AG09309 (cell line): ENCODE data around the gene PSMA6.
"Not testable (repeated sequence)": the region's sequence is repeated elsewhere in the genome, so short reads cannot be mapped to it uniquely, and the experiment has no call there.

ENCODE experiments used
- DNase-seq: peaks from one replicate; pipeline ENCODE4 v3.0.0-alpha.2; 2010; ENCODE audit warnings: low read depth
- H3K4me3 ChIP-seq: 2 replicates; pipeline ENCODE4 v1.5.1; 2011; ENCODE audit warnings: mild to moderate bottlenecking, low read depth, low read length, moderate library complexity; ENCODE audit not compliant: control insufficient read depth
- TF ChIP-seq, protein P1 (sequence below): IDR thresholded peaks from 2 replicates; pipeline ENCODE4 v1.5.1; 2011; ENCODE audit warnings: mild to moderate bottlenecking, low read depth, low read length, inconsistent platforms; ENCODE audit not compliant: insufficient read depth, control insufficient read depth; ENCODE audit errors: missing control alignments

PSMA6 gene

DNA sequence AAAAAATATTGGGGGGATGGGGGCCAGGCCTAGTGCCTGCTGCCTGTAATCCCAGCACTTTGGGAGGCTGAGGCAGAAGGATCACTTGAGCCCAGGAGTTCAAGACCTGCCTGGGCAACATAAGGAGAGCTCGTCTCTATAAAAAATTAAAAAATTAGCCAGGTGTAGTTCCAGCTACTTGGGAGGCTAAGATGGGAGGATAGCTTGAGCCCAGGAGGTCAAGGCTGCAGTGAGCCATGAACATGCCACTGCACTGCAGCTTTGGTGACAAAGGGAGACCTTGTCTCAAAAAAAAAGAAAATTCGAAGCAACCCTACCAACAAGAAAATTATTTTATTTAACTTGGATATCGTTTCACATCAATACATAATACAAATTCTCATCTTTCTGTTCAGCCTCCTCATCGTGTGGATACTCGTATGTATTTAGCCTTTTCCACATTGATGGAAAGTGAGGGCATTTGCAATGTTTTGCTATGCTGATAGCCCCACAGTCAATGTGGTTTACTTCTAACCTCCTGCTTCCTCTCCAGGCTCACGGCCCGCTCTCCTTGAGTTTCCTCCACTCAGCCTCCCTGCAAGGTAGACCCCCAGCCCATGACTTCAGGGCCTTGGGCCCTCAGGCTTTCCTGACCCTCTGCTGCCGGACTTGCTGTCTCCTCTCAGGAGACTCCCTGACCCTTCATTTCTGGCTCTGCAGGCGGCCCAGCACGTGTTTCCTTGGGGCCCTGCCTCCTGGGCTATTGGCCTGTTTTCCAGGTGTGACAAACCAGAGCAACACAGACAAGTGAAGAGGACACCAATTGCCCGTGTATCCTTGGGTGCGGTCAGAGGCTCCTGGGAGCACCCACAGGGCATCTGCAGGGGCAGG, 57.5 kb downstream of the PSMA6 start:
- H3K4me3 ChIP-seq: no peak overlapping the region
- no peak for DNase-seq
- TF ChIP-seq, protein P1, sequence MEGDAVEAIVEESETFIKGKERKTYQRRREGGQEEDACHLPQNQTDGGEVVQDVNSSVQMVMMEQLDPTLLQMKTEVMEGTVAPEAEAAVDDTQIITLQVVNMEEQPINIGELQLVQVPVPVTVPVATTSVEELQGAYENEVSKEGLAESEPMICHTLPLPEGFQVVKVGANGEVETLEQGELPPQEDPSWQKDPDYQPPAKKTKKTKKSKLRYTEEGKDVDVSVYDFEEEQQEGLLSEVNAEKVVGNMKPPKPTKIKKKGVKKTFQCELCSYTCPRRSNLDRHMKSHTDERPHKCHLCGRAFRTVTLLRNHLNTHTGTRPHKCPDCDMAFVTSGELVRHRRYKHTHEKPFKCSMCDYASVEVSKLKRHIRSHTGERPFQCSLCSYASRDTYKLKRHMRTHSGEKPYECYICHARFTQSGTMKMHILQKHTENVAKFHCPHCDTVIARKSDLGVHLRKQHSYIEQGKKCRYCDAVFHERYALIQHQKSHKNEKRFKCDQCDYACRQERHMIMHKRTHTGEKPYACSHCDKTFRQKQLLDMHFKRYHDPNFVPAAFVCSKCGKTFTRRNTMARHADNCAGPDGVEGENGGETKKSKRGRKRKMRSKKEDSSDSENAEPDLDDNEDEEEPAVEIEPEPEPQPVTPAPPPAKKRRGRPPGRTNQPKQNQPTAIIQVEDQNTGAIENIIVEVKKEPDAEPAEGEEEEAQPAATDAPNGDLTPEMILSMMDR: no peak

DNA sequence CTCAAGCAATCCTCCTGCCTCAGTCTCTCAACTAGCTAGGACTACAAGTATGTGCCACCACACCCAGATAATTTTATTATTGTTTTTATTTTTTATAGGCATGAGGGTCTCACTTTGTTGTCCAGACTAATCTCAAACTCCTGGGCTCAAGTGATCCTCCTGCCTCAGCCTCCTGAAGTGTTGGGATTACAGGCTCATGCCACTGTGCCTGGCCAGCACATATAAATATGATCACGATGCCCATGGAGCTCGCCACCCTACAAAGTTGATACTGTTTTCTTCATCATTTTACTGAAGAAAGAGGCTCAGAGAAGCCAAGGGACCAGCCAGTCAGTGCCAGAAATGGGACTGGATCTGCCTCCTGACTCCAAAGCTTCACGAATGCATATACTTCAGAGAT, 59.3 kb downstream of the PSMA6 start:
- H3K4me3 ChIP-seq: no peak overlapping the region
- TF ChIP-seq, protein P1: no peak
- no peak for DNase-seq

DNA sequence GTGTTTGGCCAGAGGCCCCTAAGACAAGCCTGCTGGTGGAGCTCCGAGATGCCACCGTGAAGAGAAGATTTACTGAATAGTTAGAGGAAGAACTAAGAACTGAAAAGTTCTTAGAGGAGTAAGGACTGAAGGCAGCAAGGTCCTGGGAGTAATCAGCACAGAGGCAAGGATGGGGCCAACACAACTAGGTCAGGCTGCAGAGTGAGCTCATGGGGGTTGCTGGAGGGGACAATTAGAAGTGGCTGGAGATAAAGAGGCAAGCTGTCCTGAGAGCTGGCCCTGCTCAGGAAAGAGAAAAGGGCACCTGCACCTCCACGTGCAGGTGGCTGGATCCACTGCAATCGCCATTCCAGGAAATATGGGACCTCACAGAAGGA, 59.7 kb downstream of the PSMA6 start:
- H3K4me3 ChIP-seq: no peak overlapping the region
- no peak for DNase-seq
- TF ChIP-seq, protein P1: no peak

DNA sequence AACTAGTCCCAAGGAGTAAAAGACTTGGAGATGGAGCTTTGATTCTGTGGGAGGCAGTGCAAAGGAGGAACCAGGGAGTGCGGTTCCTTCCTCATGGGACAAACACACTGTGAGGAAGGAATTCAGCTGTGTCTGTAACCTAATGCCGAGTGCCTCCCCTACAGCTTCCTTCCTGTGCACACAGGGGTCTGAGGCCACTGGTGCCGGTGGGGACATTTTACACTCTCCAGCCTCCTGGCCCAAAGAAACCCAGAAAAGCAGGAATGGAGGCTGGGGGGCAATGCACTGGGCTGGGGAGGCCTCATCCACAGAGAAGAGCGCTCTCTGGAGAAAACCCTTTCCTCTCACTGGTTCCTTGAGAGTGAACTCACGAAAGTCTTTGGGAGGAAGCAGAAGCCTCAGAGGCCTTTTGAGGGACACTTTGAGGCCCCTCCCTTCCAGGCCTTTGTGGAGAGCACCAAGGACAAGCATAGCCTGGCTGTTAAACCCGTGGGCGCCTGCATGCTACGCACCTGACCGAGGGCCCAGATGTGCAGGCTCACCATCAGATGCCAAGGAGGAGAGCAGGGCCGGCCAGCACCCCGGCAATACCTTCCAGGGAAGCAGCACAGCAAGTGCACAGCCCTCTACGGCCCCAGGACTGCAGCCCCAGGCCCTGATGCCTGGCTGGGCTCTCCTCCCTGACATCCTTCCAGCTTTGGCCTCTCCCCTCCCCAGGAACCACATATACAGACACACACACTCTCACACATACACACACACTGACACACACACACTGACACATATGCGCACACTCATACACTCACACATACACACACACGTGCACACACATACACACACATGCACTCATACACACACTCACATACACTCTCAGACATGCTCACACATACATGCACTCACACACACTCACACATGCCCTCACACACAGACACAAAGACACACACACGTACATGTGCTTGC, 60.4 kb downstream of the PSMA6 start:
- TF ChIP-seq, protein P1: no peak
- DNase-seq: no peak
- H3K4me3 ChIP-seq: no peak overlapping the region

DNA sequence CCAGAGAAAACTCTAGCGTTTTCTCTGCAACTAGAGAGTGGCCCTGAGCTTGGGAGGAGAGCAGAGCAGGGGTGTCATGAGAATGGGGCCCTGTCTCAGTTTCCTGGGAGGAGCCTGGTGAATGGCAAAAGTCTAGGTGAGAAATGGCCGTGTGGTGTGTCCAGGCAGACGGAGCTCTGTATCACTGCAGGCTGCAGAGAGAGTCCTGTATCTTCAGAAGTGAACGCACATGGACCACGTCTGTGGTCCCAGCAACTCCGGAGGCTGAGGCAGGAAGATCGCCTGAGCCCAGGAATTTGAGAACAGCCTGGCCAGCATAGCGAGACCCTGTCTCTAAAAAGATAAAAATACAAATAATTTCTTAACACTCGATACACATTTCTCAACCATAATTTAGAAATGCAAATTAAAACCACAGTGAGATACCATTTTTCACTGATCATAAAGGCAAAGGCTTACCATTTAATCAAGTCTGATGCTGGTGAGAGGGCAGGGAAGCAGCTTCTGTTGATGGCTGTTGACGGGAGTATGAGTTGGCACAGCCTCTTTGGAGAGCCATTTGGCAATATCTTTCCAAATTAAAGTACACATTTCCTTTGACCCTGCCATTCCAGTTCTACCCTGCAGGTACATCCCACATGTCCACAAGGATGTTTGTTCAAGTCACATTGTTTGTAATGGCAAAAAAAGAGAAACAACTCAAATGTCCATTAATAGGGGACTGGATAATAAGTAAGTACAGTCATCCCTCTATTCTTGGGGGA, 61.4 kb downstream of the PSMA6 start:
- TF ChIP-seq, protein P1: no peak
- no peak for DNase-seq
- no peak overlapping the region for H3K4me3 ChIP-seq

DNA sequence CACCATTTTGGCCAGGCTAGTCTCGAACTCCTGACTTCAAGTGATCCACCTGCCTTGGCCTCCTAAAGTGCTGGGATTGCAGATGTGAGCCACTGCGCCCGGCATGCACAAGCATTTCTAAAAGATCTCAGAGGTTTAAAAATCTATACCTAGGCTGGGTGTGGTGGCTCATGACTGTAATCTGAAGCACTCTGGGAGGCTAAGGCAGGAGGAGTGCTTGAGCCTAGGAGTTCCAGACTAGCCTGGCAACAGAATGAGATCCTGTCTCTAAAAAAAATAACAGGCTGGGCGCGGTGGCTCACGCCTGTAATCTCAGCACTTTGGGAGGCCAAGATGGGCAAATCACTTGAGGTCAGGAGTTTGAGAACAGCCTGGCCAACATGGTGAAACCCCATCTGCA, 63.1 kb downstream of the PSMA6 start:
- not testable (repeated sequence) for H3K4me3 ChIP-seq, DNase-seq
